Epithelial cell of esophagus (primary cell): ENCODE results near the gene CDK5R1.

Experiments used
- DNase-seq: peaks from one replicate; pipeline ENCODE4 v3.0.0; 2010; ENCODE audit warnings: low read depth
- H3K4me3 ChIP-seq: 2 replicates; pipeline ENCODE4 v1.5.1; 2011; ENCODE audit warnings: mild to moderate bottlenecking, low read length, control low read depth
- TF ChIP-seq, protein P1 (sequence below): IDR thresholded peaks from 2 replicates; pipeline ENCODE4 v1.5.1; 2011; ENCODE audit warnings: low read depth, mild to moderate bottlenecking, low read length, control low read depth, inconsistent platforms; ENCODE audit not compliant: insufficient read depth; ENCODE audit errors: missing control alignments

The CDK5R1 gene

GRCh38 chr17:32487473-32488176 lies 832 bp downstream of the CDK5R1 start:
- H3K4me3 ChIP-seq, result peak overlapping the region; percentile 54
- peak; percentile 45 for DNase-seq
- TF ChIP-seq, protein P1, sequence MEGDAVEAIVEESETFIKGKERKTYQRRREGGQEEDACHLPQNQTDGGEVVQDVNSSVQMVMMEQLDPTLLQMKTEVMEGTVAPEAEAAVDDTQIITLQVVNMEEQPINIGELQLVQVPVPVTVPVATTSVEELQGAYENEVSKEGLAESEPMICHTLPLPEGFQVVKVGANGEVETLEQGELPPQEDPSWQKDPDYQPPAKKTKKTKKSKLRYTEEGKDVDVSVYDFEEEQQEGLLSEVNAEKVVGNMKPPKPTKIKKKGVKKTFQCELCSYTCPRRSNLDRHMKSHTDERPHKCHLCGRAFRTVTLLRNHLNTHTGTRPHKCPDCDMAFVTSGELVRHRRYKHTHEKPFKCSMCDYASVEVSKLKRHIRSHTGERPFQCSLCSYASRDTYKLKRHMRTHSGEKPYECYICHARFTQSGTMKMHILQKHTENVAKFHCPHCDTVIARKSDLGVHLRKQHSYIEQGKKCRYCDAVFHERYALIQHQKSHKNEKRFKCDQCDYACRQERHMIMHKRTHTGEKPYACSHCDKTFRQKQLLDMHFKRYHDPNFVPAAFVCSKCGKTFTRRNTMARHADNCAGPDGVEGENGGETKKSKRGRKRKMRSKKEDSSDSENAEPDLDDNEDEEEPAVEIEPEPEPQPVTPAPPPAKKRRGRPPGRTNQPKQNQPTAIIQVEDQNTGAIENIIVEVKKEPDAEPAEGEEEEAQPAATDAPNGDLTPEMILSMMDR, result no peak

DNA sequence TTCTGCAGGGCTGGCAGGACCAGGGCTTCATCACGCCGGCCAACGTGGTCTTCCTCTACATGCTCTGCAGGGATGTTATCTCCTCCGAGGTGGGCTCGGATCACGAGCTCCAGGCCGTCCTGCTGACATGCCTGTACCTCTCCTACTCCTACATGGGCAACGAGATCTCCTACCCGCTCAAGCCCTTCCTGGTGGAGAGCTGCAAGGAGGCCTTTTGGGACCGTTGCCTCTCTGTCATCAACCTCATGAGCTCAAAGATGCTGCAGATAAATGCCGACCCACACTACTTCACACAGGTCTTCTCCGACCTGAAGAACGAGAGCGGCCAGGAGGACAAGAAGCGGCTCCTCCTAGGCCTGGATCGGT lies 1.4 kb downstream of the CDK5R1 start:
- H3K4me3 ChIP-seq, result peak overlapping the region; percentile 54
- TF ChIP-seq, protein P1, result no peak
- DNase-seq, result no peak

GRCh38 chr17:32488604-32489180 lies 1.9 kb downstream of the CDK5R1 start:
- TF ChIP-seq, protein P1, result no peak
- no peak for DNase-seq
- H3K4me3 ChIP-seq, result peak overlapping the region; percentile 54

DNA sequence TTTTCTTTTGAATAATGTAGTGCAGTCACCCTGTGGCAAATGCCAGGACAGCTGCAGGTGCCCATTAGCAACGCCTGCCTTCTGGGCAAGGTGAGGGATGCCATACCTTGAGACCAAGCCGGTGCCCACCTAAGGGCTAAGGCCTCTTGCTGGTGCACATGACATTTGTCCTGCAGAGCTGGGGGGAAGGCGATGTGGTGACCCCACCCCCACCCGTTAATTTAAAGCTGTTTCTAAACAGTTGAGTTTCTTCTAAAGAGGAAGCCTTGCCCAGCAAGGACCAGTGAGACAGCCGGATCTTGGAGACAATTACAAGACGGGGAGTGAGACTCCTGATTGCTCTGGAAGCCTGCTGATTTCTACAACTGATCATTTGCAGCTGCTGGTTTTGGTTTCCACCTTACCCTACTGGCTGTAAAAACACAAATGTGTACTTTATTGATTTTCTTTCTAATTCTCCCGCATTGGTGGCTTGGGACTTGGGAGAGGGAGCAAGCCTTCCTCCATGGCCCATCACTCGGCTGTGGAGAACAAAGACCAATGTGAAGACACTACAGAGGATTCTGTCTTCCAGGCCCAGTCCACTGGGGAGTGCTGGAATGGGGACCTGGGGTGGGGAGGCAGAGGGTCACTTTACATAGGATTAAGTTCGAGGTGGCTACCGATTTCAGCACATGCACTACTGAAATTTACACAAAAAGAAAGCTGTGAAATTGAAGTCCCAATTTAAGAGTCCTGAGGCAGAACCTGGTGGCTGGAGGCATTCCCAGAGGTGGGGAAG lies 2.7 kb downstream of the CDK5R1 start:
- H3K4me3 ChIP-seq, result peak overlapping the region; percentile 21
- TF ChIP-seq, protein P1, result no peak
- no peak for DNase-seq

GRCh38 chr17:32490101-32490482 lies 3.3 kb downstream of the CDK5R1 start:
- DNase-seq, result no peak
- TF ChIP-seq, protein P1, result no peak
- H3K4me3 ChIP-seq, result peak overlapping the region; percentile 21

DNA sequence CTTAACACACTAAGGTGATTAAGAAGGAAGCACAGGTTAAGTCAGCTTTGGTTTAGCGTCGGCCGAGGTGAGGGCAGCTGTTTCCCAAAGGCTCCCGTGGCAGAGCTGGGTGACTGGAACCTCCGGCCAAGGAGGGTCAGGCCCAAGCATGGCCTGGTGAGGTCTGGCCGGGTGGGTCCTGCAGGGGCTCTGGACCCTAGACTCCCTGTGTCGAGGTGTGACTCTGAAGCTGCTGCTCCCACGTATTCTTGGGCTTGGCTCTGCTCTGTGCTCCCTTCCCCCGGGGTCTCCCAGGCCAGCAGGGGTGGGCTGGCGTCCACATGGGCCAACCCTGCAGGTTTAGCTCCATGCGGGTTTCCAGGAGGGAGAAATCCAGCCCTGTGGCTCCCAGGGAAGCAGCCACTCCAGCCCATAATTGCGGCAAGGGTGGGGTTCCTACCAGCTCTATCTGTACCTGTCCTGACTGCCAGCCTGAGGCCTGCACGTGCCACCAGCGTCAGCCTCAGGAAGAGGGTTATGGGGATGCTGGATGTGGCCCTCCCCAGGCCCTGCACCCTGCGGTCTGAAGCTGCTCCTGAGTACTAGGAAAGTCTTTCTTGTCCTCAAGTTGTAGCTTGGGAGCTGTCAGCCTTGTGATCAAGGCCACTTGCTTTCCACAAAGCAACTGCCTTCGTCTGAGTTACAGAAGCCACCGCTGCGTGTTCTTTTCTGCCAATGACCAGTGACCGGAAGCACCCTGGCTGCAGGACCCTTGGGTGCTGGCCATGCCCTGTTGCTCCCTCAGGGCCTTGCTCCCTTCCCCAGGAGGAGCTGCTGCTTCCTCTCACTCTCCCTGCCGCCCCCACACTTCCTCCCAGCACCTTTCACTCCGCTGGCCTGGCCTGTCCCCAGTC lies 4.8 kb downstream of the CDK5R1 start:
- no peak overlapping the region for H3K4me3 ChIP-seq
- TF ChIP-seq, protein P1, result no peak
- DNase-seq, result no peak
